ENCODE data around the gene CCER1. TPM values are rescaled to one million over a fixed set of nuclear protein-coding genes. Genes with fewer than 3 reads are reported as not detected.

CCER1 gene
- polyA plus RNA-seq, 2 of the 4 experiments (the other 2 are of a cell fraction) = not detected

GRCh38 chr12:90921536-90921935 lies 33.4 kb downstream of the CCER1 start (continued):
- TF ChIP-seq GATA3 (IDR thresholded peaks at IDR 0.05; ENCODE audit: borderline replicate concordance) (no peak), MAX (IDR thresholded peaks at IDR 0.05) (no peak)

- ATAC-seq (no peak), FAIRE-seq (no peak), DNase-seq (ENCODE audit: low read depth in 1 of 2, low spot score in 1 of 2) (no peak)
- Histone ChIP-seq H3K9me3 (no peaks in the 10 kb centered on the region), H3K27ac (no peak overlapping the region), H3K4me3 (no peak overlapping the region), H3K4me2 (no peak overlapping the region), H3K4me1 (no peaks in the 10 kb centered on the region)
- CTCF ChIA-PET = interaction anchor here (0.7 kb wide), 1 partner anchor 11 kb away, joined by 3 read pairs; no protein-coding TSS in a partner anchor
- TF ChIP-seq HDAC2 (IDR thresholded peaks at IDR 0.05) (no peak), ZNF302 (CRISPR knock-in tag; IDR thresholded peaks at IDR 0.05) (no peak), CEBPB (IDR thresholded peaks at IDR 0.05) (no peak), ESRRA (IDR thresholded peaks at IDR 0.05; ENCODE audit: borderline replicate concordance, low read length) (no peak), HMGXB4 (CRISPR knock-in tag; IDR thresholded peaks at IDR 0.05; ENCODE audit: borderline replicate concordance) (no peak), MAX (IDR thresholded peaks at IDR 0.05) (no peak), PBX3 (IDR thresholded peaks at IDR 0.05) (no peak), FOSB (CRISPR knock-in tag; IDR thresholded peaks at IDR 0.05) (no peak), CTCF (IDR thresholded peaks at IDR 0.05) (no peak), PHF8 (IDR thresholded peaks at IDR 0.05; ENCODE audit: borderline replicate concordance, low read depth) (no peak), TP53 (CRISPR knock-in tag; IDR thresholded peaks at IDR 0.05) (no peak)
- POLR2A ChIA-PET = no interaction called here
- WGBS (ENCODE audit: missing lambda C conversion rate) = 90% methylated on average over 1 of the region's 1 CpG
Measured at GRCh38 chr12:90920222-90920621, 34.8 kb downstream of the CCER1 start.

GRCh38 chr12:90917431-90917830 lies 37.5 kb downstream of the CCER1 start:
- POLR2A ChIA-PET = no interaction called here
- DNase-seq (ENCODE audit: low read depth in 1 of 2, low spot score in 1 of 2) (no peak), FAIRE-seq (no peak), ATAC-seq (no peak)
- CTCF ChIA-PET = no interaction called here
- Histone ChIP-seq H3K4me2 (no peak overlapping the region), H3K9me3 (no peaks in the 10 kb centered on the region), H3K4me3 (no peak overlapping the region), H3K27ac (no peak overlapping the region), H3K4me1 (no peaks in the 10 kb centered on the region)
- 18% methylated on average over 2 of the region's 2 CpGs for WGBS (ENCODE audit: missing lambda C conversion rate)
- TF ChIP-seq JUN (IDR thresholded peaks at IDR 0.05) (no peak), ELK1 (IDR thresholded peaks at IDR 0.05; ENCODE audit: low read depth, low read length) (no peak), HOXB5 (CRISPR knock-in tag; IDR thresholded peaks at IDR 0.05) (no peak), EHF (CRISPR knock-in tag; IDR thresholded peaks at IDR 0.05) (no peak), EHMT2 (IDR thresholded peaks at IDR 0.05; ENCODE audit: low read depth) (no peak), RCOR1 (IDR thresholded peaks at IDR 0.05; ENCODE audit: low read depth, low read length) (no peak), TFCP2L1 (CRISPR knock-in tag; IDR thresholded peaks at IDR 0.05) (no peak), ATOH8 (CRISPR knock-in tag; IDR thresholded peaks at IDR 0.05; ENCODE audit: low read depth) (no peak), CHD2 (IDR thresholded peaks at IDR 0.05; ENCODE audit: low read length, partially characterized antibody) (no peak), TP53 (CRISPR knock-in tag; IDR thresholded peaks at IDR 0.05) (no peak), POLR2A (IDR thresholded peaks at IDR 0.05; ENCODE audit: low read length) (no peak), MAFK (IDR thresholded peaks at IDR 0.05; ENCODE audit: partially characterized antibody) (no peak), HOXA7 (CRISPR knock-in tag; IDR thresholded peaks at IDR 0.05) (no peak)
